H1 (cell line): ENCODE measurements around the gene PPP1R7. TPM values are rescaled to one million over a fixed set of nuclear protein-coding genes. Genes with fewer than 3 reads are reported as not detected.

ENCODE experiments used
- CTCF ChIA-PET: fragments of 300-600 bp; sonication (Branson Sonifier 250); formaldehyde crosslinking; loops from one replicate; lab custom pipeline; 2021; ENCODE audit not compliant: partially characterized antibody; lab: Charles Lee
- POLR2A ChIA-PET: fragments of 300-600 bp; sonication (Branson Sonifier 250); formaldehyde crosslinking; loops from one replicate; lab custom pipeline; 2021; ENCODE audit warnings: inconsistent platforms; ENCODE audit not compliant: partially characterized antibody; lab: Charles Lee
- DNase-seq, 2 experiments: peaks; one replicate each; pipeline versions ENCODE4 v3.0.0 to v3.0.0-alpha.2; 2010 to 2022; ENCODE audit warnings: low spot score in 2 of 2, low read depth in 1 of 2, mixed read lengths in 1 of 2
- FAIRE-seq: peaks from 2 replicates; lab custom pipeline; 2011; peaks lifted over from hg19 to GRCh38; lab: Jason Lieb, UNC
- H2AFZ ChIP-seq: 2 replicates; pipeline ENCODE4 v1.8.1; 2012; ENCODE audit warnings: low read length, inconsistent platforms
- H2AK5ac ChIP-seq: 2 replicates; pipeline ENCODE4 v1.6.1; 2013; ENCODE audit warnings: low read depth, low read length
- H2BK120ac ChIP-seq: replicated peaks from 2 replicates; pipeline ENCODE3; 2013; ENCODE audit warnings: low read depth, low read length, inconsistent platforms
- H2BK12ac ChIP-seq: 2 replicates; pipeline ENCODE4 v1.6.1; 2013; ENCODE audit warnings: low read depth, low read length
- H2BK15ac ChIP-seq: 2 replicates; pipeline ENCODE4 v1.6.1; 2013; ENCODE audit warnings: low read length
- H2BK20ac ChIP-seq: 2 replicates; pipeline ENCODE4 v1.6.1; 2013; ENCODE audit warnings: low read length
- H2BK5ac ChIP-seq: 2 replicates; pipeline ENCODE4 v1.6.1; 2013; ENCODE audit warnings: low read depth, low read length
- H3K14ac ChIP-seq: 2 replicates; pipeline ENCODE4 v1.6.1; 2013; ENCODE audit warnings: inconsistent platforms; ENCODE audit not compliant: insufficient read length
- H3K18ac ChIP-seq: 2 replicates; pipeline ENCODE4 v1.6.1; 2013; ENCODE audit warnings: low read length; ENCODE audit errors: extremely low read depth
- H3K23ac ChIP-seq: 2 replicates; pipeline ENCODE4 v1.6.1; 2013; ENCODE audit warnings: inconsistent platforms; ENCODE audit not compliant: insufficient read length
- H3K23me2 ChIP-seq: 2 replicates; pipeline ENCODE4 v1.6.1; 2013; ENCODE audit warnings: low read depth, low read length
- H3K27ac ChIP-seq: 2 replicates; pipeline ENCODE4 v1.6.1; 2011; ENCODE audit warnings: low read depth, low read length, inconsistent platforms
- H3K27me3 ChIP-seq, 4 experiments: replicated peaks in 1 of 4; 1 replicate in 1 of 4; 2 replicates in 3 of 4; pipeline versions ENCODE4 v1.6.1 to v1.8.1; 2011 to 2013; ENCODE audit warnings: low read length in 3 of 4, mild to moderate bottlenecking in 3 of 4, inconsistent platforms in 2 of 4, mixed read lengths in 2 of 4, moderate library complexity in 1 of 4; ENCODE audit not compliant: control insufficient read depth in 3 of 4, insufficient read depth in 3 of 4; ENCODE audit errors: extremely low read depth in 1 of 4
- H3K36me3 ChIP-seq, 4 experiments: 2 replicates each; pipeline versions ENCODE4 v1.6.1 to v1.8.1; 2011 to 2013; ENCODE audit warnings: mild to moderate bottlenecking in 4 of 4, low read length in 3 of 4, moderate library complexity in 2 of 4, control low read depth in 1 of 4, inconsistent platforms in 1 of 4; ENCODE audit not compliant: insufficient read depth in 4 of 4, control insufficient read depth in 2 of 4
- H3K4ac ChIP-seq: replicated peaks from 2 replicates; pipeline ENCODE3; 2013; ENCODE audit warnings: low read length, low read depth, mixed read lengths, inconsistent platforms; ENCODE audit not compliant: insufficient read length
- H3K4me1 ChIP-seq, 4 experiments: replicated peaks in 1 of 4; 1 replicate in 1 of 4; 2 replicates in 3 of 4; pipeline versions ENCODE4 v1.6.1 to v1.8.1; 2011 to 2013; ENCODE audit warnings: low read length in 3 of 4, inconsistent platforms in 2 of 4, mixed read lengths in 1 of 4; ENCODE audit not compliant: insufficient read depth in 4 of 4, control insufficient read depth in 3 of 4
- H3K4me2 ChIP-seq, 2 experiments: 2 replicates each; pipeline versions ENCODE4 v1.6.1 to v1.8.1; 2011 to 2013; ENCODE audit warnings: low read depth in 2 of 2, low read length in 2 of 2, control low read depth in 1 of 2, inconsistent platforms in 1 of 2, mild to moderate bottlenecking in 1 of 2; ENCODE audit not compliant: insufficient read depth in 1 of 2
- H3K4me3 ChIP-seq, 4 experiments: fragments of 200-600, 300-600 bp in 1 of 4; sonication (generic), shearing (Covaris generic), sonication (Bioruptor Twin) in 1 of 4; 2 replicates each; pipeline versions ENCODE4 v1.5.1 to v1.8.1; 2011 to 2016; ENCODE audit warnings: low read length in 4 of 4, low read depth in 3 of 4, control low read depth in 2 of 4, inconsistent platforms in 2 of 4, mild to moderate bottlenecking in 2 of 4, mixed read lengths in 1 of 4, moderate library complexity in 1 of 4; ENCODE audit not compliant: insufficient read depth in 2 of 4; ENCODE audit errors: extremely low read depth in 1 of 4
- H3K56ac ChIP-seq: replicated peaks from 2 replicates; pipeline ENCODE3; 2013; ENCODE audit warnings: low read depth, mild to moderate bottlenecking, mixed read lengths, low read length, inconsistent platforms; ENCODE audit not compliant: insufficient read length
- H3K79me1 ChIP-seq: 2 replicates; pipeline ENCODE4 v1.6.1; 2013; ENCODE audit warnings: low read depth, low read length, control low read depth
- H3K79me2 ChIP-seq, 2 experiments: 2 replicates each; pipeline versions ENCODE4 v1.6.1 to v1.8.1; 2012 to 2013; ENCODE audit warnings: low read length in 2 of 2, mild to moderate bottlenecking in 2 of 2, inconsistent platforms in 1 of 2; ENCODE audit not compliant: insufficient read depth in 2 of 2, control insufficient read depth in 1 of 2
- H3K9ac ChIP-seq, 4 experiments: replicated peaks in 1 of 4; 1 replicate in 1 of 4; 2 replicates in 3 of 4; pipeline versions ENCODE4 v1.6.1 to v1.8.1; 2011 to 2013; ENCODE audit warnings: low read depth in 3 of 4, low read length in 3 of 4, control low read depth in 2 of 4, mild to moderate bottlenecking in 2 of 4, moderate library complexity in 2 of 4, inconsistent platforms in 1 of 4; ENCODE audit errors: extremely low read depth in 1 of 4
- H3K9me3 ChIP-seq, 2 experiments: 2 replicates each; pipeline versions ENCODE4 v1.6.1 to v1.8.1; 2012 to 2013; ENCODE audit warnings: mild to moderate bottlenecking in 2 of 2, moderate library complexity in 2 of 2, control low read depth in 1 of 2, inconsistent platforms in 1 of 2, low read depth in 1 of 2, low read length in 1 of 2, mixed read lengths in 1 of 2; ENCODE audit not compliant: insufficient read depth in 2 of 2
- H4K20me1 ChIP-seq, 2 experiments: replicated peaks in 1 of 2; 2 replicates each; pipeline versions ENCODE3 to v1.8.1; 2011 to 2013; ENCODE audit warnings: inconsistent platforms in 2 of 2, low read length in 2 of 2, mild to moderate bottlenecking in 1 of 2; ENCODE audit not compliant: insufficient read depth in 2 of 2, control insufficient read depth in 1 of 2
- H4K5ac ChIP-seq: 2 replicates; pipeline ENCODE4 v1.6.1; 2013; ENCODE audit warnings: low read length, low read depth, mixed read lengths, inconsistent platforms; ENCODE audit not compliant: insufficient read length
- H4K8ac ChIP-seq: 2 replicates; pipeline ENCODE4 v1.8.0; 2013; ENCODE audit warnings: mild to moderate bottlenecking, moderate library complexity, low read length, inconsistent platforms; ENCODE audit not compliant: insufficient read depth; ENCODE audit errors: extremely low read depth
- H4K91ac ChIP-seq: replicated peaks from 2 replicates; pipeline ENCODE3; 2013; ENCODE audit warnings: low read length, mixed read lengths, inconsistent platforms; ENCODE audit not compliant: insufficient read length
- NRF1 ChIP-seq: IDR thresholded peaks from 2 replicates; pipeline ENCODE4 v1.6.1; 2011; ENCODE audit warnings: mild to moderate bottlenecking, low read depth, low read length, improper control_type of control experiment
- POLR2A ChIP-seq, 2 experiments: IDR thresholded peaks; 1 replicate in 1 of 2; 2 replicates in 1 of 2; pipeline ENCODE4 v1.6.1; 2011; ENCODE audit warnings: low read depth in 2 of 2, low read length in 2 of 2, mild to moderate bottlenecking in 2 of 2; ENCODE audit errors: control extremely low read depth in 1 of 2
- POLR2AphosphoS5 ChIP-seq: IDR thresholded peaks from 2 replicates; pipeline ENCODE4 v1.6.1; 2011; ENCODE audit warnings: low read depth, low read length
- YY1 ChIP-seq: IDR thresholded peaks from 2 replicates; pipeline ENCODE4 v1.6.1; 2011; ENCODE audit warnings: low read depth, mild to moderate bottlenecking, low read length
- WGBS, 2 experiments: shearing (Covaris generic) in 1 of 2; methylation state at CpG; one replicate each; pipeline versions ENCODE4 v1.1.6 to v1.1.7; 2013 to 2015; ENCODE audit warnings: low lambda C conversion rate in 2 of 2, mixed read lengths in 2 of 2, inconsistent platforms in 1 of 2, low coverage in 1 of 2, missing lambda C conversion rate in 1 of 2; ENCODE audit not compliant: insufficient replicate concordance in 2 of 2, insufficient coverage in 1 of 2, insufficient read length in 1 of 2; ENCODE audit errors: extremely low coverage in 1 of 2, missing lambda C conversion rate in 1 of 2; 5-methylcytosine and 5-hydroxymethylcytosine counted together
- polyA plus RNA-seq, 7 experiments: library from polyadenylated mRNA; depleted of rRNA in 3 of 7; stranded (reverse) in 5 of 7; unstranded in 2 of 7; fragments of >200 nt in 5 of 7; fragments of 200-250 nt in 2 of 7; gene quantifications; 1 replicate in 5 of 7; 2 replicates in 1 of 7; 4 replicates in 1 of 7; pipeline versions ENCODE4 v1.2.1 to v1.2.3, GENCODE V29; 2011 to 2013; ENCODE audit warnings: missing spikeins in 2 of 7, mixed read lengths in 2 of 7
- total RNA-seq: library from RNA; stranded (reverse); fragmentation: NEBNext Ultra II Directional; extraction: Animal tissue kit (Norgen Biotek cat#: 25700); gene quantifications from 2 replicates; pipeline ENCODE4 v1.2.1, GENCODE V29; 2021

Gene PPP1R7
- total and polyA plus RNA-seq, 2 of the 8 experiments (the other 6 are each of a cell fraction or from before 2014, with no cell fraction given): 22.2 to 64.0 TPM

- H3K9me3 ChIP-seq: no peaks in the 10 kb centered on the region
- DNase-seq: no peak
- H3K4ac ChIP-seq: no peak overlapping the region
- no peak overlapping the region for H3K23ac ChIP-seq
- H4K8ac ChIP-seq: no peak overlapping the region
- no peak overlapping the region for H3K9ac ChIP-seq
- H2BK15ac ChIP-seq: no peak overlapping the region
- no peak overlapping the region for H3K56ac ChIP-seq
- H2BK120ac ChIP-seq: no peak overlapping the region
- no peak overlapping the region for H3K4me3 ChIP-seq
- no peak overlapping the region for H2AK5ac ChIP-seq
- H3K23me2 ChIP-seq: no peaks in the 10 kb centered on the region
- no peak overlapping the region for H2BK12ac ChIP-seq
- H3K18ac ChIP-seq: no peak overlapping the region
- POLR2A ChIA-PET: interaction anchor here (0.6 to 1.3 kb wide), 2 partner anchors 34 to 88 kb away, joined by 3 read pairs; partner anchors contain the start of gene MTERF4
- no peak overlapping the region for H3K14ac ChIP-seq
- peaks cover 0 to 9% of the 10 kb centered on the region in 2 experiments for H4K20me1 ChIP-seq
- no peak overlapping the region for H3K4me2 ChIP-seq
- H3K27ac ChIP-seq: no peak overlapping the region
- H3K4me1 ChIP-seq: no peaks in the 10 kb centered on the region
- H4K91ac ChIP-seq: no peak overlapping the region
- H2BK20ac ChIP-seq: no peak overlapping the region
- 88% methylated on average over 9 of the region's 9 CpGs; no CpG with 5 or more reads in 1 of the 2 experiments for WGBS, 2 experiments
- H3K79me1 ChIP-seq: no peaks in the 10 kb centered on the region; the same call in 1 of the 2 replicates
- H3K36me3 ChIP-seq: peaks cover 6 to 35% (median 20%) of the 10 kb centered on the region in 4 experiments; a peak in 7 of 8 replicates
- no peak for FAIRE-seq
- H2AFZ ChIP-seq: no peak overlapping the region
- no peaks in the 10 kb centered on the region for H3K79me2 ChIP-seq
- no peak overlapping the region for H2BK5ac ChIP-seq
- CTCF ChIA-PET: interaction anchor here (1.2 kb wide), 1 partner anchor 81 kb away, joined by 3 read pairs; no protein-coding TSS in a partner anchor
- H3K27me3 ChIP-seq: no peaks in the 10 kb centered on the region
- no peak overlapping the region for H4K5ac ChIP-seq
- TF ChIP-seq POLR2AphosphoS5 (no peak), YY1 (no peak), NRF1 (no peak), POLR2A (IDR thresholded peaks at IDR 0.05; ENCODE audit: control extremely low read depth in 1 of 2, low read depth in 2 of 2, low read length in 2 of 2) (no peak)
Measured at GRCh38 chr2:241135737-241136136, 14.5 kb upstream of the PPP1R7 start.
